ENCODE results near the gene LTBP3.

DNA sequence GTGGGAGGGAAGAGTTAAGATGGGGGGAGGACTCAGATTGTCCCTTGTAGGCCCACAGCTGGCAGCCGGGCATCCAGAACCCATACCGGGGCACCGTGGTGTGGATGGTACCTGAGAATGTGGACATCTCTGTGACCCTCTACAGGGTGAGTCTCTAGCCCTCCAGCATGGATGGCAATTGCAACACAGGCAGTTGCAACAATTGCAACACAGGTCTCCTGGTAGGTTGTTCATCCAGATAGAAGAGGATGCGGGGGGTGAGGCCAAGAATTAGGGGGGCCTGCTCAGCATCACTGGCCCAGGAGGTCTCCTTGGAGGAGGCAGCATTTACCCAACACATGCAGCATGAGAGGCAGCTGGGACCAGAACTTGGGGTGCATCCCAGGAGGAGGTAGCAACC, 21.1 kb upstream of the LTBP3 start:
- no peak for TF ChIP-seq FOSL1 (IDR thresholded peaks at IDR 0.05; ENCODE audit: low read depth)
- TF ChIP-seq, protein P1, sequence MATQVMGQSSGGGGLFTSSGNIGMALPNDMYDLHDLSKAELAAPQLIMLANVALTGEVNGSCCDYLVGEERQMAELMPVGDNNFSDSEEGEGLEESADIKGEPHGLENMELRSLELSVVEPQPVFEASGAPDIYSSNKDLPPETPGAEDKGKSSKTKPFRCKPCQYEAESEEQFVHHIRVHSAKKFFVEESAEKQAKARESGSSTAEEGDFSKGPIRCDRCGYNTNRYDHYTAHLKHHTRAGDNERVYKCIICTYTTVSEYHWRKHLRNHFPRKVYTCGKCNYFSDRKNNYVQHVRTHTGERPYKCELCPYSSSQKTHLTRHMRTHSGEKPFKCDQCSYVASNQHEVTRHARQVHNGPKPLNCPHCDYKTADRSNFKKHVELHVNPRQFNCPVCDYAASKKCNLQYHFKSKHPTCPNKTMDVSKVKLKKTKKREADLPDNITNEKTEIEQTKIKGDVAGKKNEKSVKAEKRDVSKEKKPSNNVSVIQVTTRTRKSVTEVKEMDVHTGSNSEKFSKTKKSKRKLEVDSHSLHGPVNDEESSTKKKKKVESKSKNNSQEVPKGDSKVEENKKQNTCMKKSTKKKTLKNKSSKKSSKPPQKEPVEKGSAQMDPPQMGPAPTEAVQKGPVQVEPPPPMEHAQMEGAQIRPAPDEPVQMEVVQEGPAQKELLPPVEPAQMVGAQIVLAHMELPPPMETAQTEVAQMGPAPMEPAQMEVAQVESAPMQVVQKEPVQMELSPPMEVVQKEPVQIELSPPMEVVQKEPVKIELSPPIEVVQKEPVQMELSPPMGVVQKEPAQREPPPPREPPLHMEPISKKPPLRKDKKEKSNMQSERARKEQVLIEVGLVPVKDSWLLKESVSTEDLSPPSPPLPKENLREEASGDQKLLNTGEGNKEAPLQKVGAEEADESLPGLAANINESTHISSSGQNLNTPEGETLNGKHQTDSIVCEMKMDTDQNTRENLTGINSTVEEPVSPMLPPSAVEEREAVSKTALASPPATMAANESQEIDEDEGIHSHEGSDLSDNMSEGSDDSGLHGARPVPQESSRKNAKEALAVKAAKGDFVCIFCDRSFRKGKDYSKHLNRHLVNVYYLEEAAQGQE (IDR thresholded peaks at IDR 0.05; ENCODE audit: low read depth): no peak
- no peak for TF ChIP-seq EGR1 (IDR thresholded peaks at IDR 0.05; ENCODE audit: low read depth)
- TF ChIP-seq POLR2A (IDR thresholded peaks at IDR 0.05; ENCODE audit: borderline replicate concordance, extremely low read depth, insufficient read depth, insufficient read length): no peak
- no peak for TF ChIP-seq CTCF (IDR thresholded peaks at IDR 0.05 in 2 of 3, conservative IDR thresholded peaks at IDR 0.05 in 1 of 3; ENCODE audit: borderline replicate concordance in 1 of 3, insufficient read depth in 1 of 3, low read depth in 2 of 3, low read length in 2 of 3)
- TF ChIP-seq POLR2AphosphoS5 (IDR thresholded peaks at IDR 0.05; ENCODE audit: low read depth, low read length): no peak
- TF ChIP-seq YY1 (IDR thresholded peaks at IDR 0.05; ENCODE audit: extremely low read depth, insufficient replicate concordance, low read depth, low read length): no peak
- TF ChIP-seq EZH2phosphoT487 (IDR thresholded peaks at IDR 0.05; ENCODE audit: borderline replicate concordance): no peak

All from HCT116 (cell line).